Prostate gland (tissue), 2 donors: ENCODE data around the gene VWA8.

ENCODE experiments used
- POLR2A ChIP-seq: fragments of 450-650 bp; IDR thresholded peaks from one replicate; pipeline ENCODE4 v1.6.1; 2016; ENCODE audit warnings: antibody characterized with exemption, mild to moderate bottlenecking
- POLR2AphosphoS5 ChIP-seq: sonication (generic); formaldehyde crosslinking; IDR thresholded peaks from one replicate; pipeline ENCODE4 v1.6.1; 2017; ENCODE audit warnings: antibody characterized with exemption
- TF ChIP-seq, protein P1 (sequence below), 4 experiments: fragments of 200-600 bp in 2 of 4; fragments of 450-650 bp in 2 of 4; sonication (generic) in 2 of 4; IDR thresholded peaks; 1 replicate in 3 of 4; 2 replicates in 1 of 4; pipeline ENCODE4 v1.5.1; 2016 to 2019; ENCODE audit warnings: antibody characterized with exemption in 4 of 4, mild to moderate bottlenecking in 2 of 4, moderate library complexity in 2 of 4

DNA sequence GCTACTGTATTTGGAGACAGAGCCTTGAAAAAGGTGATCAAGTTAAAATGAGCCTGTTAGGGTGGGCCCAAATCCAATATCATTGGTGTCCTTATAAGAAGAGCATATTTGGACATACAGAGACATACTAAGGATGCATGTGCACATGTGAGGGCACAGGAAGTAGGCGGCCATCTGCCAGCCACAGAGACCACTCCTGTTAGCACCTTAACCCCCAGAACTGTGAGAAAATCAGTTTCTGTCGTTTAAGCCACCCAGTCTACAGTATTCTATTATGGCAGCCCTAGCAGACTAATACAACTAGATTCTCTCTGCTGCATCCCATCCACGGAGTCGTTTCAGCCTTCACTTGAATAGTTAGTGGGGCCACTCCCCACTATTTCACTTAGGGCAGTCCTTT, 48.1 kb upstream of the VWA8 start:
- TF ChIP-seq, protein P1, sequence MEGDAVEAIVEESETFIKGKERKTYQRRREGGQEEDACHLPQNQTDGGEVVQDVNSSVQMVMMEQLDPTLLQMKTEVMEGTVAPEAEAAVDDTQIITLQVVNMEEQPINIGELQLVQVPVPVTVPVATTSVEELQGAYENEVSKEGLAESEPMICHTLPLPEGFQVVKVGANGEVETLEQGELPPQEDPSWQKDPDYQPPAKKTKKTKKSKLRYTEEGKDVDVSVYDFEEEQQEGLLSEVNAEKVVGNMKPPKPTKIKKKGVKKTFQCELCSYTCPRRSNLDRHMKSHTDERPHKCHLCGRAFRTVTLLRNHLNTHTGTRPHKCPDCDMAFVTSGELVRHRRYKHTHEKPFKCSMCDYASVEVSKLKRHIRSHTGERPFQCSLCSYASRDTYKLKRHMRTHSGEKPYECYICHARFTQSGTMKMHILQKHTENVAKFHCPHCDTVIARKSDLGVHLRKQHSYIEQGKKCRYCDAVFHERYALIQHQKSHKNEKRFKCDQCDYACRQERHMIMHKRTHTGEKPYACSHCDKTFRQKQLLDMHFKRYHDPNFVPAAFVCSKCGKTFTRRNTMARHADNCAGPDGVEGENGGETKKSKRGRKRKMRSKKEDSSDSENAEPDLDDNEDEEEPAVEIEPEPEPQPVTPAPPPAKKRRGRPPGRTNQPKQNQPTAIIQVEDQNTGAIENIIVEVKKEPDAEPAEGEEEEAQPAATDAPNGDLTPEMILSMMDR (IDR thresholded peaks at IDR 0.05) = no peak
- no peak for TF ChIP-seq POLR2AphosphoS5
- no peak for TF ChIP-seq POLR2A
